Spleen (tissue), 7 donors: ENCODE measurements around the gene DHX57.

Experiments
- CTCF ChIP-seq, 11 experiments: fragments of 200-600 bp in 7 of 11; fragments of 450-650 bp in 4 of 11; sonication (generic) in 4 of 11; IDR thresholded peaks in 8 of 11; conservative IDR thresholded peaks in 3 of 11; 1 replicate in 7 of 11; 2 replicates in 4 of 11; pipeline versions ENCODE4 v1.4.0 to v1.8.0; 2016 to 2021; ENCODE audit warnings: antibody characterized with exemption in 11 of 11, inconsistent platforms in 4 of 11, mild to moderate bottlenecking in 1 of 11
- POLR2A ChIP-seq, 3 donors: fragments of 450-650 bp; IDR thresholded peaks; one replicate each; pipeline ENCODE4 v1.5.1; 2017; ENCODE audit warnings: antibody characterized with exemption in 3 of 3, mild to moderate bottlenecking in 1 of 3
- POLR2AphosphoS5 ChIP-seq, 3 donors: sonication (generic); formaldehyde crosslinking; IDR thresholded peaks; one replicate each; pipeline ENCODE4 v1.5.1; 2017; ENCODE audit warnings: antibody characterized with exemption in 3 of 3
- donor health status: DM: no; HTN: no; CAD: no; lungs with moderate emphysema.
- donor health status: DM: no; HTN: no; CAD: no.
- donor health status: DM: no; HTN: no; CAD: no.

- TF ChIP-seq CTCF (IDR thresholded peaks at IDR 0.05 in 8 of 11, conservative IDR thresholded peaks at IDR 0.05 in 3 of 11) (peak in 4 of 11 experiments; percentile 16 to 38 (median 22)), POLR2A (IDR thresholded peaks at IDR 0.05) (no peak), POLR2AphosphoS5 (IDR thresholded peaks at IDR 0.05) (no peak)
Measured at GRCh38 chr2:38835015-38835601, 40.6 kb downstream of the DHX57 start.
